T-cell (primary cell): ENCODE measurements around the gene LRRFIP1. TPM values are rescaled to one million over a fixed set of nuclear protein-coding genes. Genes with fewer than 3 reads are reported as not detected.
A peak's percentile ranks its signal among the peaks of the same experiment; 100 is the strongest.
"Not testable (repeated sequence)": the region's sequence is repeated elsewhere in the genome, so short reads cannot be mapped to it uniquely, and the experiment has no call there.

ENCODE experiments used
- ATAC-seq, 4 experiments: fragments of 200-7000 bp in 3 of 4; fragments of 150-1000 bp in 1 of 4; cut with Tn5 transposase; replicated peaks in 1 of 4; 1 replicate in 3 of 4; 2 replicates in 1 of 4; pipeline ENCODE4 v1.10.0; 2021; ENCODE audit warnings: moderate library complexity in 3 of 4, mild to moderate bottlenecking in 2 of 4, moderate number of reproducible peaks in 1 of 4
- CTCF ChIA-PET, 2 donors: fragments of 300-600 bp; sonication (Branson Sonifier 250); formaldehyde crosslinking; loops; one replicate each; lab custom pipeline; 2022; ENCODE audit warnings: antibody characterized with exemption in 2 of 2; lab: Charles Lee
- POLR2A ChIA-PET, 2 donors: fragments of 300-600 bp; sonication (Branson Sonifier 250); formaldehyde crosslinking; loops; one replicate each; lab custom pipeline; 2022; ENCODE audit warnings: antibody characterized with exemption in 2 of 2; lab: Charles Lee
- DNase-seq, 35 experiments: peaks; one replicate each; pipeline versions ENCODE4 v3.0.0 to v3.0.0-alpha.2; 2013 to 2023
- H3K27ac ChIP-seq: one replicate; pipeline ENCODE4 v1.5.1; 2013; ENCODE audit warnings: low read length
- H3K27me3 ChIP-seq, 2 experiments: replicated peaks in 1 of 2; 1 replicate in 1 of 2; 2 replicates in 1 of 2; pipeline versions ENCODE4 v1.6.1 to v1.7.0; 2013; ENCODE audit warnings: low read length in 1 of 2, mixed read lengths in 1 of 2; ENCODE audit not compliant: control insufficient read depth in 2 of 2, insufficient read depth in 2 of 2; ENCODE audit errors: extremely low read depth in 1 of 2
- H3K36me3 ChIP-seq, 2 donors: 1 replicate in 1 of 2; 2 replicates in 1 of 2; pipeline versions ENCODE4 v1.6.1 to v1.7.0; 2013; ENCODE audit warnings: low read length in 1 of 2; ENCODE audit not compliant: control insufficient read depth in 2 of 2, insufficient read depth in 1 of 2; ENCODE audit errors: extremely low read depth in 1 of 2
- H3K4me1 ChIP-seq, 2 experiments: 1 replicate in 1 of 2; 2 replicates in 1 of 2; pipeline versions ENCODE4 v1.6.1 to v1.7.0; 2013; ENCODE audit warnings: low read length in 2 of 2, mixed read lengths in 1 of 2; ENCODE audit not compliant: insufficient read depth in 2 of 2, control insufficient read depth in 1 of 2; ENCODE audit errors: extremely low read depth in 1 of 2
- H3K4me3 ChIP-seq, 2 donors: 1 replicate in 1 of 2; 2 replicates in 1 of 2; pipeline versions ENCODE4 v1.5.1 to v1.7.0; 2013; ENCODE audit warnings: mild to moderate bottlenecking in 2 of 2, low read length in 1 of 2, moderate library complexity in 1 of 2; ENCODE audit not compliant: control insufficient read depth in 1 of 2; ENCODE audit errors: extremely low read depth in 1 of 2
- H3K9me3 ChIP-seq: 2 replicates; pipeline ENCODE4 v1.7.0; 2013
- H3K27ac Mint-ChIP-seq, 2 donors: one replicate each; pipeline ENCODE4 v1.8.0; 2020 to 2021; ENCODE audit warnings: mild to moderate bottlenecking in 2 of 2, mixed read lengths in 2 of 2
- H3K27me3 Mint-ChIP-seq, 2 donors: one replicate each; pipeline ENCODE4 v1.8.0; 2021 to 2022; ENCODE audit warnings: mixed read lengths in 2 of 2
- H3K36me3 Mint-ChIP-seq: one replicate; pipeline ENCODE4 v1.8.0; 2021; ENCODE audit warnings: mixed read lengths
- H3K4me1 Mint-ChIP-seq, 3 donors: one replicate each; pipeline ENCODE4 v1.8.0; 2020 to 2022; ENCODE audit warnings: mixed read lengths in 3 of 3, mild to moderate bottlenecking in 1 of 3
- H3K4me3 Mint-ChIP-seq, 3 donors: one replicate each; pipeline ENCODE4 v1.8.0; 2020 to 2022; ENCODE audit warnings: mild to moderate bottlenecking in 3 of 3, mixed read lengths in 3 of 3, moderate library complexity in 3 of 3
- H3K9me3 Mint-ChIP-seq, 3 donors: one replicate each; pipeline ENCODE4 v1.8.0; 2020 to 2022; ENCODE audit warnings: mixed read lengths in 3 of 3
- WGBS: methylation state at CpG from one replicate; pipeline ENCODE4 v1.1.5; 2013; ENCODE audit warnings: missing lambda C conversion rate; ENCODE audit not compliant: insufficient coverage; 5-methylcytosine and 5-hydroxymethylcytosine counted together
- total RNA-seq, 35 experiments: library from RNA in 6 of 35; stranded (reverse) in 6 of 35; fragments of 120-200 nt in 1 of 35; gene quantifications; one replicate each; pipeline versions ENCODE4 v1.2.1 to v1.2.4 and lab custom pipeline; 2013 to 2026

The LRRFIP1 gene
- total RNA-seq, 5 donors from 2014 or later (not counting 1 experiment from before 2014, with no cell fraction given) = 105 to 170 (median 128) TPM

DNA sequence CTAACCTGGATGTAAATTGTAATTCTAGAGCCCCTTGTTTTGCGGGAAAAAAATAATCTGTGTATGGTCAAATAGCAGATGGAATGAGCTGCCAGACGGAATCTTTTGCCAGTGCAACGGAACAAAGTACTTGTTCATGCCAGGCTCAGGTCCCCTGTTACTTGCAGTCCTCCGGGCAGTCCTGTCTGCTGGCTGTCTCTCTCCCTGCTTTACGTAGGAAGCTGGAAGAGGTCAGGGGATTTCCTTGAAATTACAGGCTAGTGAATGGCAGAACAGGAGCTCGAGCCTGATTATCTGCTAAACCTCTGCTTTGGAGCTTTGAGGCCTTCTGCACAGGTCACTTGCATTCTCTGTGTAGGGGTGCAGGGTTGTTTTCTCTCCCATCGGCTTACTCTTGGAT is 54.8 kb downstream of the LRRFIP1 start:
- peaks cover 0 to 7% of the 10 kb centered on the region in 2 donors for H3K36me3 ChIP-seq
- peaks cover 14 to 17% of the 10 kb centered on the region in 2 experiments for H3K4me1 ChIP-seq
- H3K4me3 ChIP-seq = no peak overlapping the region
- H3K9me3 ChIP-seq = no peaks in the 10 kb centered on the region
- H3K27me3 Mint-ChIP-seq = no peaks in the 10 kb centered on the region
- DNase-seq (no peak), ATAC-seq (no peak)
- ChIA-PET CTCF (interaction anchor here in 1 of 2 donors (1.1 kb wide), 1 partner anchor 16 kb away, joined by 5 read pairs; no protein-coding TSS in a partner anchor), POLR2A (no interaction called here)
- no peak overlapping the region for H3K27ac Mint-ChIP-seq
- no peaks in the 10 kb centered on the region for H3K9me3 Mint-ChIP-seq
- no peaks in the 10 kb centered on the region for H3K27me3 ChIP-seq
- H3K36me3 Mint-ChIP-seq = no peaks in the 10 kb centered on the region
- peaks cover 20 to 32% (median 20%) of the 10 kb centered on the region in 3 donors for H3K4me1 Mint-ChIP-seq
- WGBS = 91% methylated on average over 4 of the region's 7 CpGs
- no peak overlapping the region for H3K27ac ChIP-seq
- H3K4me3 Mint-ChIP-seq = no peak overlapping the region

GRCh38 chr2:237682856-237683670 is 55.7 kb downstream of the LRRFIP1 start:
- Mint-ChIP-seq H3K27me3 (no peaks in the 10 kb centered on the region), H3K4me3 (no peak overlapping the region), H3K4me1 (peaks cover 24 to 33% (median 27%) of the 10 kb centered on the region in 3 donors), H3K27ac (no peak overlapping the region), H3K9me3 (no peaks in the 10 kb centered on the region), H3K36me3 (no peaks in the 10 kb centered on the region)
- Histone ChIP-seq H3K27me3 (no peaks in the 10 kb centered on the region), H3K4me1 (peaks cover 13 to 18% of the 10 kb centered on the region in 2 experiments), H3K27ac (no peak overlapping the region), H3K4me3 (no peak overlapping the region), H3K9me3 (no peaks in the 10 kb centered on the region), H3K36me3 (peaks cover 0 to 7% of the 10 kb centered on the region in 2 donors)
- WGBS = 100% methylated on average over 2 of the region's 18 CpGs
- DNase-seq (no peak), ATAC-seq (no peak)
- POLR2A ChIA-PET = interaction anchor here in 1 of 2 donors (0.6 to 2.0 kb wide), 2 partner anchors 9 to 21 kb away, joined by 6 to 10 read pairs; no protein-coding TSS in a partner anchor
- CTCF ChIA-PET = interaction anchor here in 1 of 2 donors (0.7 kb wide), 1 partner anchor 71 kb away, joined by 4 read pairs; no protein-coding TSS in a partner anchor

GRCh38 chr2:237685408-237685807 is 58.0 kb downstream of the LRRFIP1 start:
- Histone ChIP-seq H3K4me3 (no peak overlapping the region), H3K27ac (no peak overlapping the region), H3K36me3 (peaks cover 0 to 7% of the 10 kb centered on the region in 2 donors), H3K27me3 (no peaks in the 10 kb centered on the region), H3K9me3 (no peaks in the 10 kb centered on the region), H3K4me1 (peaks cover 33 to 41% of the 10 kb centered on the region in 2 experiments)
- Mint-ChIP-seq H3K27ac (peak overlapping the region in 1 of 2 donors; percentile 100), H3K4me1 (peaks cover 47 to 53% (median 48%) of the 10 kb centered on the region in 3 donors), H3K4me3 (no peak overlapping the region), H3K9me3 (no peaks in the 10 kb centered on the region), H3K36me3 (no peaks in the 10 kb centered on the region), H3K27me3 (no peaks in the 10 kb centered on the region)
- CTCF ChIA-PET = no interaction called here
- 95% methylated on average over 4 of the region's 5 CpGs for WGBS
- POLR2A ChIA-PET = interaction anchor here in 1 of 2 donors (0.6 to 1.4 kb wide), 3 partner anchors 9 to 28 kb away, joined by 4 read pairs; no protein-coding TSS in a partner anchor
- DNase-seq (peak in 1 of 35 experiments; percentile 4), ATAC-seq (no peak)

GRCh38 chr2:237686659-237687136 is 59.3 kb downstream of the LRRFIP1 start:
- no peaks in the 10 kb centered on the region for H3K27me3 Mint-ChIP-seq
- no peak for ATAC-seq
- no peaks in the 10 kb centered on the region for H3K9me3 Mint-ChIP-seq
- ChIA-PET CTCF (interaction anchor here (0.6 to 5.6 kb wide), 5 partner anchors 10 to 236 kb away, joined by 3 to 99 read pairs (median 6); no protein-coding TSS in a partner anchor), POLR2A (interaction anchor here (1.0 to 5.9 kb wide), 4 partner anchors 9 to 13 kb away, joined by 5 to 152 read pairs (median 26); no protein-coding TSS in a partner anchor)
- 91% methylated on average over 11 of the region's 11 CpGs for WGBS
- peak overlapping the region; percentile 96 for H3K27ac ChIP-seq
- H3K4me1 Mint-ChIP-seq = peaks cover 53 to 60% (median 54%) of the 10 kb centered on the region in 3 donors
- no peaks in the 10 kb centered on the region for H3K9me3 ChIP-seq
- no peaks in the 10 kb centered on the region for H3K36me3 Mint-ChIP-seq
- H3K4me3 Mint-ChIP-seq = peak overlapping the region in 1 of 3 donors; percentile 28
- H3K36me3 ChIP-seq = peaks cover 0 to 7% of the 10 kb centered on the region in 2 donors
- no peaks in the 10 kb centered on the region for H3K27me3 ChIP-seq
- H3K27ac Mint-ChIP-seq = peak overlapping the region; percentile 99 to 100
- H3K4me1 ChIP-seq = peaks cover 33 to 52% of the 10 kb centered on the region in 2 experiments
- DNase-seq = no peak
- H3K4me3 ChIP-seq = no peak overlapping the region

DNA sequence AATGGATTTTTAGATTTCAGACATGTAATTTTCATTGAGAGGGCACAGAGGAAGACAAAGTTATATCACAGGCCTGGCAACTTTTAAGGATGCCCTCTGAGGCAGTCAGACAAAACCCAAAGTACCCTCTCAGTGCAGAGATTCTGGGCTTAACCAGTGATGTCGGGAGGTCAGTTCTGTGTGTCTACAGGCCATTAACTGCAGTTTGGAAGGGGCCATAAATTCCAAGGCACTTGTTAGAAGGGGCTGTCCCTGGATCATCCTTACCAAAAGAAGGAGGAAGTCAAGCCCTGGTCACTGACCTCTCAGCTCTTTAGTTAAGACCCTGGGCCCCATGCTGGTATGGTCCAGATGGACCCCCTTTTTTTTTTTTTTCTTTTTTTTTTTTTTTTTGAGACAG is 60.7 kb downstream of the LRRFIP1 start:
- no peaks in the 10 kb centered on the region for H3K9me3 ChIP-seq
- H3K27me3 ChIP-seq = no peaks in the 10 kb centered on the region
- peak overlapping the region; percentile 96 for H3K27ac ChIP-seq
- peak overlapping the region; percentile 99 to 100 for H3K27ac Mint-ChIP-seq
- H3K27me3 Mint-ChIP-seq = no peaks in the 10 kb centered on the region
- ChIA-PET CTCF (interaction anchor here (0.6 to 5.6 kb wide), 11 partner anchors 9 to 211 kb away, joined by 3 to 99 read pairs (median 6); no protein-coding TSS in a partner anchor), POLR2A (interaction anchor here (0.6 to 5.9 kb wide), 16 partner anchors 8 to 432 kb away, joined by 3 to 152 read pairs (median 6); no protein-coding TSS in a partner anchor)
- peak overlapping the region; percentile 60 to 64 (median 63) for H3K4me3 Mint-ChIP-seq
- peaks cover 53 to 61% (median 57%) of the 10 kb centered on the region in 3 donors for H3K4me1 Mint-ChIP-seq
- peaks cover 33 to 52% of the 10 kb centered on the region in 2 experiments for H3K4me1 ChIP-seq
- peaks cover 0 to 4% of the 10 kb centered on the region in 2 donors for H3K36me3 ChIP-seq
- ATAC-seq (peak in 1 of 4 experiments; percentile 1), DNase-seq (no peak)
- H3K9me3 Mint-ChIP-seq = no peaks in the 10 kb centered on the region
- H3K36me3 Mint-ChIP-seq = no peaks in the 10 kb centered on the region
- H3K4me3 ChIP-seq = no peak overlapping the region
- no CpG with 5 or more reads among the region's 1 CpG for WGBS

GRCh38 chr2:237688541-237688940 is 61.2 kb downstream of the LRRFIP1 start:
- Mint-ChIP-seq H3K4me3 (peak overlapping the region in 1 of 3 donors; percentile 82), H3K4me1 (peaks cover 58 to 66% (median 61%) of the 10 kb centered on the region in 3 donors), H3K27ac (peak overlapping the region; percentile 99 to 100)
- H3K36me3 ChIP-seq, H3K27me3 ChIP-seq, DNase-seq, H3K9me3 Mint-ChIP-seq, ATAC-seq, H3K27me3 Mint-ChIP-seq, H3K9me3 ChIP-seq, H3K36me3 Mint-ChIP-seq: not testable (repeated sequence)
- Histone ChIP-seq H3K4me3 (peak overlapping the region in 1 of 2 donors; percentile 18), H3K27ac (peak overlapping the region; percentile 96), H3K4me1 (peaks cover 33 to 54% of the 10 kb centered on the region in 2 experiments)
- ChIA-PET POLR2A (interaction anchor here (0.6 to 5.9 kb wide), 8 partner anchors 9 to 87 kb away, joined by 3 to 152 read pairs (median 10); no protein-coding TSS in a partner anchor), CTCF (interaction anchor here (0.6 to 5.6 kb wide), 3 partner anchors 13 to 258 kb away, joined by 3 to 99 read pairs (median 11); no protein-coding TSS in a partner anchor)
- no CpG with 5 or more reads among the region's 6 CpGs for WGBS
